CD4-positive, CD25-positive, alpha-beta regulatory T cell (primary cell): ENCODE data around the gene MACROD2. TPM values are rescaled to one million over a fixed set of nuclear protein-coding genes. Genes with fewer than 3 reads are reported as not detected.

Source experiments
- ATAC-seq, 2 donors: fragments of 150-1000 bp; cut with Tn5 transposase; one replicate each; pipeline ENCODE4 v1.10.0; 2021; ENCODE audit warnings: low read depth in 2 of 2, moderate number of reproducible peaks in 2 of 2, moderate library complexity in 1 of 2
- DNase-seq, 3 donors: peaks; one replicate each; pipeline versions ENCODE4 v3.0.0 to v3.0.0-alpha.2; 2012 to 2022; ENCODE audit warnings: mixed read lengths in 1 of 3
- H3K27ac ChIP-seq: one replicate; pipeline ENCODE4 v1.7.0; 2013; ENCODE audit warnings: mild to moderate bottlenecking, low read length; ENCODE audit not compliant: insufficient read depth, poor library complexity, severe bottlenecking
- H3K27me3 ChIP-seq: one replicate; pipeline ENCODE4 v1.7.0; 2013; ENCODE audit warnings: low read length; ENCODE audit not compliant: control insufficient read depth, insufficient read depth
- H3K36me3 ChIP-seq: one replicate; pipeline ENCODE4 v1.7.0; 2013; ENCODE audit warnings: mild to moderate bottlenecking, low read length, moderate library complexity; ENCODE audit not compliant: control insufficient read depth, insufficient read depth
- H3K4me1 ChIP-seq: 2 replicates; pipeline ENCODE4 v1.7.0; 2013; ENCODE audit warnings: mild to moderate bottlenecking, low read length; ENCODE audit not compliant: insufficient read depth, control insufficient read depth, poor library complexity, severe bottlenecking
- H3K4me3 ChIP-seq: one replicate; pipeline ENCODE4 v1.7.0; 2013; ENCODE audit warnings: low read depth, mild to moderate bottlenecking, low read length, moderate library complexity
- H3K9me3 ChIP-seq, 2 experiments: 1 replicate in 1 of 2; 2 replicates in 1 of 2; pipeline ENCODE4 v1.7.0; 2013; ENCODE audit warnings: low read length in 2 of 2, mild to moderate bottlenecking in 1 of 2, moderate library complexity in 1 of 2; ENCODE audit not compliant: control insufficient read depth in 2 of 2
- H3K27ac Mint-ChIP-seq, 3 donors: one replicate each; pipeline ENCODE4 v1.8.0; 2020 to 2022; ENCODE audit warnings: mild to moderate bottlenecking in 3 of 3, mixed read lengths in 3 of 3, moderate library complexity in 2 of 3
- H3K27me3 Mint-ChIP-seq: one replicate; pipeline ENCODE4 v1.8.0; 2022; ENCODE audit warnings: mild to moderate bottlenecking, mixed read lengths
- H3K36me3 Mint-ChIP-seq: one replicate; pipeline ENCODE4 v1.8.0; 2020; ENCODE audit warnings: mixed read lengths
- H3K4me1 Mint-ChIP-seq, 4 donors: one replicate each; pipeline ENCODE4 v1.8.0; 2020 to 2022; ENCODE audit warnings: mixed read lengths in 4 of 4, mild to moderate bottlenecking in 1 of 4
- H3K4me3 Mint-ChIP-seq, 4 donors: one replicate each; pipeline ENCODE4 v1.8.0; 2020 to 2022; ENCODE audit warnings: mild to moderate bottlenecking in 4 of 4, mixed read lengths in 4 of 4, moderate library complexity in 3 of 4
- H3K9me3 Mint-ChIP-seq, 7 donors: one replicate each; pipeline ENCODE4 v1.8.0; 2020 to 2022; ENCODE audit warnings: mixed read lengths in 7 of 7, mild to moderate bottlenecking in 3 of 7, moderate library complexity in 2 of 7
- polyA plus RNA-seq, 4 donors: library from polyadenylated mRNA; unstranded; fragments of 300-500 nt; fragmentation: Illumina TruSeq; gene quantifications; one replicate each; pipeline ENCODE4 v1.2.3, GENCODE V29; 2021
- total RNA-seq: library from RNA; stranded (reverse); gene quantifications from one replicate; pipeline ENCODE4 v1.2.3, GENCODE V29; 2022

MACROD2 gene
- total and polyA plus RNA-seq, 5 donors from 2014 or later = 1.4 TPM; not detected in 4

DNA sequence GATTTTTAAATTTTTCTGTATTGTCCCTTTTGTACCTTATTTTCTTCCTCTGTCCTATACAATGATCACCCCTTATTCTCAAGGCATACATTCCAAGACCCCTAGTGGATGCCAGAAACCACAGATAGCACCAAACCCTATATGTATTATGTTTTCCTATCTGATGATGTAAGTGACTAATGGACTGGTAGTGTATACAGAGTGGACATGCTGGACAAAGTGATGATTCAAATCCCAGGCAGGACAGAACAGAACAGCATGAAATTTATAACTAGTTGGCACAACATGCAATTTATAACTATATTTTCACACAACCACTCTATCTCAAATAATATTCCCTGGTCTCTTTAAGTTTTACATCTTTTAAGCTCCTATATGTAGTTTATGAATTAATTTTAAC lies 547.7 kb downstream of the MACROD2 start:
- H3K27me3 Mint-ChIP-seq = no peaks in the 10 kb centered on the region
- DNase-seq (no peak), ATAC-seq (no peak)
- H3K4me1 Mint-ChIP-seq = no peaks in the 10 kb centered on the region
- peaks cover 5 to 11% (median 10%) of the 10 kb centered on the region in 7 donors for H3K9me3 Mint-ChIP-seq
- no peaks in the 10 kb centered on the region for H3K27me3 ChIP-seq
- no peaks in the 10 kb centered on the region for H3K4me1 ChIP-seq
- peaks cover 3% of the 10 kb centered on the region in 2 experiments for H3K9me3 ChIP-seq
- no peak overlapping the region for H3K4me3 Mint-ChIP-seq
- H3K27ac ChIP-seq = no peak overlapping the region
- H3K36me3 ChIP-seq = no peaks in the 10 kb centered on the region
- no peak overlapping the region for H3K4me3 ChIP-seq
- H3K27ac Mint-ChIP-seq = no peak overlapping the region
- H3K36me3 Mint-ChIP-seq = no peaks in the 10 kb centered on the region

GRCh38 chr20:14544688-14545087 lies 549.4 kb downstream of the MACROD2 start:
- H3K9me3 ChIP-seq = peaks cover 0 to 3% of the 10 kb centered on the region in 2 experiments
- H3K27me3 Mint-ChIP-seq = no peaks in the 10 kb centered on the region
- no peak overlapping the region for H3K4me3 Mint-ChIP-seq
- no peak overlapping the region for H3K4me3 ChIP-seq
- H3K4me1 ChIP-seq = no peaks in the 10 kb centered on the region
- ATAC-seq = no peak
- no peaks in the 10 kb centered on the region for H3K36me3 Mint-ChIP-seq
- H3K27ac ChIP-seq = no peak overlapping the region
- H3K4me1 Mint-ChIP-seq = no peaks in the 10 kb centered on the region
- no peaks in the 10 kb centered on the region for H3K36me3 ChIP-seq
- DNase-seq = no peak
- peaks cover 0 to 9% (median 5%) of the 10 kb centered on the region in 7 donors for H3K9me3 Mint-ChIP-seq
- H3K27me3 ChIP-seq = no peaks in the 10 kb centered on the region
- H3K27ac Mint-ChIP-seq = no peak overlapping the region

DNA sequence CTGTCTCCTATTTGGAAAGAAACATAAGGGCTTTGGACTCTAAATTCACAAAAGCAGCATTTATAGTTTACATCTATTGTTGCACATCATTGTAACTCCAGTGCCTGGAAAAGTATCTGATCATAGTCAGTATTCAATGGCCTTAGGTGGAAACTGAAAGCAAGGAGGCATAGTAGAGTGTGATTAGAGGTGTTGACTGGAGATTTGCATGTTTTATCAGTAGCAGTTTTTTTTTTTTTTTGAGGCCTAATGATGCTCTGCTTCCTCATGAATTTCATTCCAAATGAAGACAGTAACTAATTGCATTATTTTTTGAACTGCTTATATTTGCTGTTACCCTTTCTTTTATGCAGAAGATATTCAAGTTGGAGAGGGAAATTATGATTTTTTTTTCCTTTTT lies 555.3 kb downstream of the MACROD2 start:
- no peaks in the 10 kb centered on the region for H3K27me3 Mint-ChIP-seq
- H3K4me1 Mint-ChIP-seq = no peaks in the 10 kb centered on the region
- Histone ChIP-seq H3K36me3 (no peaks in the 10 kb centered on the region), H3K9me3 (no peaks in the 10 kb centered on the region), H3K4me3 (no peak overlapping the region), H3K27me3 (no peaks in the 10 kb centered on the region), H3K27ac (no peak overlapping the region), H3K4me1 (no peaks in the 10 kb centered on the region)
- H3K4me3 Mint-ChIP-seq = no peak overlapping the region
- H3K9me3 Mint-ChIP-seq = peaks cover 0 to 8% (median 3%) of the 10 kb centered on the region in 7 donors
- H3K27ac Mint-ChIP-seq = no peak overlapping the region
- DNase-seq (no peak), ATAC-seq (no peak)
- no peaks in the 10 kb centered on the region for H3K36me3 Mint-ChIP-seq

- no peaks in the 10 kb centered on the region for H3K9me3 ChIP-seq
- ATAC-seq = no peak
- Mint-ChIP-seq H3K4me3 (no peak overlapping the region), H3K27me3 (no peaks in the 10 kb centered on the region), H3K27ac (no peak overlapping the region), H3K36me3 (no peaks in the 10 kb centered on the region), H3K9me3 (peaks cover 0 to 11% (median 3%) of the 10 kb centered on the region in 7 donors), H3K4me1 (no peaks in the 10 kb centered on the region)
- DNase-seq = no peak
- H3K4me3 ChIP-seq = no peak overlapping the region
- no peaks in the 10 kb centered on the region for H3K27me3 ChIP-seq
- no peak overlapping the region for H3K27ac ChIP-seq
- H3K36me3 ChIP-seq = no peaks in the 10 kb centered on the region
- H3K4me1 ChIP-seq = no peaks in the 10 kb centered on the region
Measured at GRCh38 chr20:14553774-14554534, 558.6 kb downstream of the MACROD2 start.

GRCh38 chr20:14555676-14556075 lies 560.4 kb downstream of the MACROD2 start:
- Mint-ChIP-seq H3K4me1 (no peaks in the 10 kb centered on the region), H3K9me3 (peaks cover 0 to 7% (median 3%) of the 10 kb centered on the region in 7 donors), H3K27ac (no peak overlapping the region), H3K27me3 (no peaks in the 10 kb centered on the region), H3K4me3 (no peak overlapping the region), H3K36me3 (no peaks in the 10 kb centered on the region)
- H3K36me3 ChIP-seq = no peaks in the 10 kb centered on the region
- ATAC-seq = no peak
- no peaks in the 10 kb centered on the region for H3K9me3 ChIP-seq
- H3K27ac ChIP-seq = no peak overlapping the region
- H3K27me3 ChIP-seq = no peaks in the 10 kb centered on the region
- no peak overlapping the region for H3K4me3 ChIP-seq
- no peak for DNase-seq
- H3K4me1 ChIP-seq = no peaks in the 10 kb centered on the region

DNA sequence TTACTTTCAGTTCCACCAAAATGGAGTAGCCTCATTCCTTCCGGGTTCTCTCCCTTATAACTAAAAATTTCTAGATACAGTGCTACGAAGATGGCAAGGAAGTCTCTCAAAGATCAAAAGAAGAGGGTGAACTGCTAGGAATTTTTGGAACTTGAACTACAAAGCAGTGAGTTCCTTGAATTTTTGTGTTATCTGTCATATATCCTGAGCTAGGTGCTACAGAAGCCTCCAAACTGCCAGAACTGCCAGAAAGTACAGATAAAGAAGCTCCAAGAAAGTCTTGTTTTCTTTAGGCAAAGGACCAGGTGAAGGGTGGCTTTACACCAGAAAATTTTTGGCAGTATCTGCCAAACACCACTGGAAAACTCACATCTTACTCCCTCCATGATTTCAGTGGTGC lies 560.9 kb downstream of the MACROD2 start:
- Histone ChIP-seq H3K4me1 (no peaks in the 10 kb centered on the region), H3K27me3 (no peaks in the 10 kb centered on the region), H3K36me3 (no peaks in the 10 kb centered on the region), H3K9me3 (no peaks in the 10 kb centered on the region), H3K4me3 (no peak overlapping the region), H3K27ac (no peak overlapping the region)
- DNase-seq (no peak), ATAC-seq (no peak)
- Mint-ChIP-seq H3K27me3 (no peaks in the 10 kb centered on the region), H3K4me3 (no peak overlapping the region), H3K9me3 (peaks cover 0 to 7% (median 3%) of the 10 kb centered on the region in 7 donors), H3K36me3 (no peaks in the 10 kb centered on the region), H3K27ac (no peak overlapping the region), H3K4me1 (no peaks in the 10 kb centered on the region)

DNA sequence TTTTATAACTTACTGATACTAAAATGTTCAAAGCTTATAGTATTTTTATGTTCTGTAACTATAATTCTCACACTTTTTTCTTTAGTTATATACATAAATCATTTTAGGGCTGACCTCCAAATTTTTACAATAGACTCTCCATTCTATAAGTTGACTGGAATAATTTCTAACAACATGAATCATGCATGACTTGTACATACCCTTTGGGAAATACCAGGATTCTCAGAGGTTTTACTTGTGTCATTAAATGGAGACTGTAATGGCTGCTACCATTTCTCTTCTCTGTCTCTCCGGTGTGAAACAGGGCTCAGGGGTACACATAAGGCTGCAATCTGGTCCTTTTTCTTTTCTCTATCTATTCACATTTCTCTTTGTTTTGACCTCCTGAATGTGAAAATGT lies 564.3 kb downstream of the MACROD2 start:
- H3K36me3 Mint-ChIP-seq = no peaks in the 10 kb centered on the region
- no peak for ATAC-seq
- no peak overlapping the region for H3K4me3 Mint-ChIP-seq
- no peaks in the 10 kb centered on the region for H3K9me3 ChIP-seq
- no peaks in the 10 kb centered on the region for H3K36me3 ChIP-seq
- H3K9me3 Mint-ChIP-seq = peaks cover 0 to 20% (median 9%) of the 10 kb centered on the region in 7 donors
- H3K27me3 ChIP-seq = no peaks in the 10 kb centered on the region
- no peak overlapping the region for H3K4me3 ChIP-seq
- H3K27me3 Mint-ChIP-seq = no peaks in the 10 kb centered on the region
- no peak for DNase-seq
- no peak overlapping the region for H3K27ac Mint-ChIP-seq
- no peaks in the 10 kb centered on the region for H3K4me1 Mint-ChIP-seq
- H3K4me1 ChIP-seq = no peaks in the 10 kb centered on the region
- H3K27ac ChIP-seq = no peak overlapping the region

GRCh38 chr20:14561741-14562221 lies 566.5 kb downstream of the MACROD2 start:
- H3K4me3 ChIP-seq = no peak overlapping the region
- peaks cover 0 to 3% of the 10 kb centered on the region in 2 experiments for H3K9me3 ChIP-seq
- Mint-ChIP-seq H3K9me3 (peaks cover 5 to 34% (median 12%) of the 10 kb centered on the region in 7 donors), H3K4me3 (no peak overlapping the region), H3K36me3 (no peaks in the 10 kb centered on the region), H3K4me1 (no peaks in the 10 kb centered on the region), H3K27me3 (no peaks in the 10 kb centered on the region), H3K27ac (no peak overlapping the region)
- H3K36me3 ChIP-seq = no peaks in the 10 kb centered on the region
- ATAC-seq (no peak), DNase-seq (no peak)
- H3K27me3 ChIP-seq = no peaks in the 10 kb centered on the region
- H3K27ac ChIP-seq = no peak overlapping the region
- no peaks in the 10 kb centered on the region for H3K4me1 ChIP-seq
